Stimulated activated CD8-positive, alpha-beta memory T cell treated with anti-CD3 and anti-CD28 coated beads, Interleukin-15, amount 100 ng/mL, for 48 hours (primary cell): Measurements from ENCODE around the gene BRSK2.

Experiments
- DNase-seq, 2 donors: peaks; one replicate each; pipeline ENCODE4 v3.0.0-alpha.2; 2020; ENCODE audit warnings: low read depth in 2 of 2

BRSK2 gene

DNA sequence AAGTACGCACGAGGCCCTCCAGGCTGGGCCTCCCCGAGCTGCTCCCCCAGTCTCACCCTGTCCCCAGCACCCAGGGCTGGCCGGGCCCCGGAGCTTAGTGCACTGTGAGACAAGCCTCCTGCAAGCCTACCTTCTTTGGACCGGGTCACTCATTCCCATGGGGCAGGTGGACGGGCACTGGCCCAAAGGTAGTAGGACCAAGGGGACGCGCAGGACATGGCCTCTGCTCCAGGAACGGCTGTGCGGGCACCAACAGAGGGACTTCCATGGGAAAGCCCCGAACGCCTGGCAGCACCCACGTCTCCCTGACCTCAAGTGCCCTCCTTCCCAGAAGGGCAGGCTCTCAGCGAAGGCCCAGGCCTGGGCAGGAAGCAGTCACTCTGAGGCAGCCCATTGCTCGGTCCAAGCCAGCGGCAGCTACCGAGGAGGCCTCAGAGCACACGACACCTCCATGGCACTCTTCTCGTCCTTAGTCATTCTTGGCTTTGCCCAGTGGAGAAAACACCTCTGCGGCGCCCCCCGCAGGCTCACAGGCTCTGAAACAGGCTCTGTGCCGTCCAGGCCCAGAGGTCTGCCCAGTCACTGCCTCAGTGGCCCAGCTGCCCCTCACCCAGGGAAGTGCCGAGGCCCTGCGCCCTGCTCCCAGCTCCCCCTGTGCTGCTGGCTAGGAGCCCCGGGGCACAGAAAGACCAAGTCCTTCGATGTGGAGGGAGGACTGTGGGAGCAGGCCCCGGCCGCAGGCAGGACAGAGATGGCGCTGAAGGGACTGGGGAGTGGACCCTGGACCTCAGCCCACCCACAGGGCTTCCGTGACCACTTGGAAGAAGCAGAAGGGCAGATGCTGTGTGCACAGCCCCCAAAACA is 93.1 kb downstream of the BRSK2 start:
- no peak for DNase-seq

- DNase-seq, result no peak
Measured at GRCh38 chr11:1483445-1483961, 93.8 kb downstream of the BRSK2 start.

GRCh38 chr11:1484061-1484671 is 94.4 kb downstream of the BRSK2 start:
- no peak for DNase-seq

DNA sequence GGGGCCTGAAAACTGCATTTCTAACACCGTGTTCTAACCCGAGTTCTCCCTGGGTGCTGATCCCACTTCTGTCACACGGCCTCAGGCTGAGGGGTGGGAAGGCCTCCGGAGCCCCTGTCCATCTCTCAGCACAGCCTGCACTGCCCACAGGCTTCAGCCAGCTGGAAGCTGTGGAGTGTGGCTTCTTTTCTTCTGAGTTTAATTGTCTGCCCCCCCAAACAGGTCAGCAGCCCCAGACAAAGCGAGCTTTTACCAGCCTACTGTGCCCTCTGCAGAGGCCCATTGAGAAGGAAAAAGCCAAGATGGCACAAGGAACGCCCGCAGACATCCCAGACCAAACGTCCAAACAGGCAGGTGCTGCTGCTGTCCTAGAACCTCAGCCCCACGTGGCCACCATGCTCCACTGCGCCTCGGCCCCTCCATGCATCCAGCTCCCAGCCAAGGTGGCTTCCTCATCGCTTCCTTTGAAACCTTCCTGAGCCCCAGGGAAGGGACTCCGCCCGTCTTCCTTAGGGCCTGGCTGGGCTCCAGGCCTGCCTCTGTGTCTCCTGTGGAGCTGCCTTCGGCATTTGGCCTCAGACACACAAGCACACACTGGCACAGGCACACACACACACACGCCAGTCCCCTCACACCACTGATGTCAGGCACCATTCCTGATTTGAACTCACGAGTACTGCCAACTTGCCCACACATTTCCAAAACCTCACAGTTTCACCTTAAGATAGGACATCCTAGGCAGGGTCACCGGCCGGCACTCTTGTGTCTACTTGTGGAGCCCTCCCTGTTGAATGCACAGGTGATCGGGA is 95.2 kb downstream of the BRSK2 start:
- no peak for DNase-seq

DNA sequence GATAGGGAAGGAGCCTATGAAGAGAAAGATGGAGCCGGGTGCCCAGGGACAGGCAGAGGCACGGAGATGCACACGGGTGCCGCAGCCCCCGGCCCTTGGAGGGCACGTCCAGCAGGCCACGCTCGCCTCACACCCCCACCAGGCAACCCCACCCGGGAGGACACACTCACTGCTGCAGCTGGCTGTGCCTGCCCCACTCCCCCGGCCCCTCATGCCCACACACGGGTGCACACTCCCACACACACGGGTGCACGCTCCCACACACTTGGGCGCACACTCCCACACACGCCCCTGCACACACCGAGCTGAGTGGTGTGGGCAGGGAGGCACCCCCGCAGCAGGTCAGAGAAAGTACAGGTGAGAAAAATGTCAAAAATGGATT is 95.8 kb downstream of the BRSK2 start:
- no peak for DNase-seq

DNA sequence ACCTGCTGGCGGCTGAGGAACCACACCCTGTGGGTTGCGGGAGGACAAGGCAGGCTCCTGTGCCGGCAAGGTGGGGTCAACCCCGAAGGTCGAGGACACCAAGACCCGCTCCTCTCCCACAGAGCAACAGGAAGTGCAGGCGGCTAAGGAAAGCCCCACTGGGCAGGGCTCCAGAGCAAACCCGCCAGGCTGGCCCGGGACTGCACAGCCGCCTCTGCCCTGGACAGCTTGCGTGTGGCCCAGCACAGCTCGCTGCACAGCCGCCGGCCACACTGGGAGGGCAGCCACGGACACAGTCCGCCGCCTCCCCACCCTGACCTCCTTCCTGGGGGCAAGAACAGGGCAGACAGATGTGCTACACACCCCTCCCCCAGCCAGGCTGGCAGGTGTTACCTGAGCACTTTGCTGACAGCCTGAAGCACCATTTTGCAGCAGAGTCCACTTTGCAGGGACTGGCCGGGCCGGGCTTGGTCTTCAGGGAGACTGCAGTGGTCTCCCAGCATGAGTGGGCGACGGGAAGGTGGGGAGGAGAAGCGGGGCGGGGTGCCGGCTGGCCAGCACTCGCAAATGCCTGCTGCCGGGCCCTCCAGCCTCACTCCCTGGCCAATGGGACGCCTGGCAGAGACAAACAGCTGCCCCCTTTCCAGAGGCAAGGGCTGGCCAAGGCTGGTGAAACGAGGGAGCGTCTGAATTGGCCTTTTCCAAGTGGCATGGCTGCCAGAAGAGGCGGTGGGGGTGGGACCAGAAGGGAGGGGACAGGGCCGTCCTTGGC is 96.5 kb downstream of the BRSK2 start, which contains the start of gene MOB2:
MOB2 (minus strand) TSS at position 726 of the 772 bp plus-strand sequence; CDS start at position 503, 223 bp downstream.
- DNase-seq, result no peak

DNA sequence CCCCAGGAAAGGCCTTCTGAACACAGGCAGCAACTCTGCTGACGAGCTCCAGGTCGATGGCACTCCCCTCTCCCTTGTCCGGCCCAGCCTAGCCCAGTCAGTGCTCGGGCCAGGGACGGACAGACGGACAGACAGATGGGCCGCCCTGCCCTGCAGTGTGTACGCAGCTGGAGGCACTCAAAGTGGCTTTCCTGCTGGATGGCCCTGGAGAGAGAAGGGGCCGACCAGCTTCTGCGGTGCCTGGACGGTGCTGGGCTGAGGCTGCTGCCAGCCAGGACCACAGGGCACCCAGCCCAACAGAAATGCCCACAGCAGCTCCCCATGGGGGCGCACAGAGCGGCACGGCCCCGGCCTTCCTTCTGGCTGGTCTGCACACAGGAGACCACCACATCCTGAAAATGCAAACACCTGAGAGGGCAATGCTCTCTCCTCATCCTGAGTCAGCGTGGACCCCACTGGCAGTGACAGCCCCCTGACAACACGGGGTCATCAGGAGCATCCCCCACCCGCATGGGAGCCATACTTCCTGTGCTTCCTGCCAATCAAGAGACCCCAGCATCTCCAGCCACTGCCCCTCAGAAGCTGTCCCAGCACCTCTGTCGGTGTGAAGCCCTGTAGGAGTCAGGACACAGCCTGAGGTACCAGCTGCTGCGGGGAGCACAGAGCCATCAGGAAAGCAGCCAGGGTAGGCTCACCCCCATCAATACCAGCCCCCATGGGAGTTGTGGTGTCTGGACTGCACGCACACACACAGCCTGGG is 97.5 kb downstream of the BRSK2 start:
- no peak for DNase-seq

DNA sequence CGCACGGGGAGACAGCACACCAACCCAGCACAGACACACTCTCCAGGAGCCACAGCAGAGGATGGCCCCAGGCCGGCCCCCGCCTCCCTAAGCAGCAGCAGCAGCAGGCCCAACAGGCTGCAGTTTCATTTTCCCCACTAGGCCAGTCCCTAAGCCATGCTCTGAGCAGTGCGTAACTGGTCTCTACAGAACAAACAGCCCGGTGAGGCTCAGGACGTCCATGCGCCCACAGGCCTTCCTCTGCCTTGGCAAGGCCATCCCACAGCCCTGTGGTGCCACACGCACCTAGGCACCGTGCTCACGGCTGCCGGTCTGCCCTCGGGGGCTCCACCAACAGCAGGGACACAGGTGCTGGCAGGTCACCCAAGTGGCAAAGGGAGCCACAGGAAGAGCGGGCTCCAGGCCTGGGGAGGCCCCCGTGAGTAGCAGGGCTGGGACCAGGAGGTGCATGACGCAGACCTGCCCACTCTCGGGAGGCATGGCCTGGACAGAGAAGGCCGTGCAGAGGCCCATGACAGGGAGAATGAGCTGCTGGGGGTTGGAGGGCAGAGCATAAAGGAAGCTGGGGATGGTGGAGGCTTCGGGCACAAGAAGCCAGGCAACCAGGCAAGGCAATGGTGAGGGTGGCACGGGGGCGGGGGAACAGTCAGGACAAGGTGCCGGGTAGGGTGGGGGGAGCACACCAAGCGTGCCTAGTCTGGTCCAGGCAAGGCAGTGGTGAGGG is 98.3 kb downstream of the BRSK2 start:
- DNase-seq, result no peak

DNA sequence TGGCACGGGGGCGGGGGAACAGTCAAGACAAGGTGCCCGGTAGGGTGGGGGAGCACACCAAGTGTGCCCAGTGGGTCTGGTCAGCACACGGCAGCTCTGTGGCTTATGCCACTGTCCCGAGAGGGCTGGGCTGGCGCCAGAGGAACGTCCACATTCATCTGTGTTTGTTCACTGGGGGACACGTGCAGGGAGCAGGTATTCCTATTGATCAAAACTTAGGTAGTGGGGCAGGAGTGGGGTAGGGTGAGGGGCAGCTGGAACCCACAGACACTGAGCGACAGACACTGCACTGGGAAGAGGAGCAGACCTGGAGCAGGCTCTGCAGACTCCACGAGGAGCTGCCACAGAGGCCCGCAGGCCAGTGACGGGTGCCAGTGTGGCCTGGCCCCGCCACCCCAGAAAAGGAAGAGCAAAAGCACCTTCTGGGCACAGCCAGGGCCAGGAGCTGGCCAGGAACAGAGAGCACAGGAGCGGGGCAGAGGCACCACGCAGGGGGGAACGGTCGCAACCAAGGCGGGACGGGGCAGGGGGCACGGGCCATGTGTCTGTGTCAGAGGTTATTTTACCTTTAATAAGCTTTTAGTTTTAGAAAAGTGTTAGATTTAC is 98.9 kb downstream of the BRSK2 start:
- no peak for DNase-seq

DNA sequence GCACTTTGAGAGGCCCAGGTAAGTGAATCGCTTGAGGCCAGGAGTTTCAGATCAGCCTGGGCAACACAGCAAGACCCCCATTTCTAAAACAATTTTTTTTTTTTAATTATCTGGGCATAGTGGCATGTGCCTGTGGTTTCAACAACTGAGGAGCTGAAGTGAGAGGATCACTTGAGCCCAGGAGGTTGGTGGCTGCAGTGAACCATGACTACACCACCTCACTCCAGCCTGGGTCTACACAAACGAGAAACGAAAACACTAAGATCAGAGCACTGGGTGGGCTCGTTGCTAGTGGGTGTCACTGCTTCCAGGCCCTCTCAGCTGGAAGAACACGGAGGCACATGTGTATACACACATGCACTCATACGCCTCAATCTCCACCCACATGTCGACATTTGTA is 100.9 kb downstream of the BRSK2 start:
- DNase-seq, result no peak

GRCh38 chr11:1491379-1491778 is 101.6 kb downstream of the BRSK2 start:
- DNase-seq, result no peak

- no peak for DNase-seq
Measured at GRCh38 chr11:1493650-1494244, 104.0 kb downstream of the BRSK2 start.

DNA sequence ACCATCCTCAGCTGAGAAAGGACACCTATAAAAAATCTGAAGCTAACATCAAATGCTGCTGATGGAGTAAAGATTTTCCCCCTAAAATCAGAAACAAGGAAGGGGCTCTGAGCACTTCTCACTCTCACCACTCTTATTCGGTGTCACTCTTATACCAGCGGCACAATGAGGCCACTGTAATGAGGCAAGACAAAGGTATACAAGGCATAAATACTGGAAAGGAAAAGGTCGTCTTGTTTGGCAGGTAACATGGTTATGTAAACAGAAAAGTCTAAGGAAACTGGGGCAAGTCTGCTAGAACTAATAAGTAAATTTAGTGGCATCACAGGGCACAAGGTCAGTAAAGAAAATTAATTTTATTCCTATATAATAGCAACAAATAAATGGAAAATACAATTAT is 104.9 kb downstream of the BRSK2 start:
- no peak for DNase-seq

GRCh38 chr11:1496091-1496760 is 106.5 kb downstream of the BRSK2 start:
- DNase-seq, result no peak

DNA sequence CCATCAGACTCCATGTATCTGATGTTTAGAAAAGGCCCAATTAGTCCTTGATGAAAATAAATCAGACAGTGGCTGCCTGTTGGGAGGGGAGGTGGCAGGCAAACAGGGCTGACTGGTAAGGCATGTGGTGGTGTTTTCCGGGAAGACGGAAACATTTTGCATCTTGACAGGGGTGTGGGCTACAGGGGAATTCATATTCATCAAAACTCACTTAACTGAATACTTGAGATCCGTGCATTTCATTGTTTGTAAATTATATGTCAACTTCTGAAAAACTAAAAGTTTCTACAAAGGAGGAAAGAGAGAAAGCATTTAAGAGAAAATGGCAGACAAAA is 107.0 kb downstream of the BRSK2 start:
- no peak for DNase-seq

DNA sequence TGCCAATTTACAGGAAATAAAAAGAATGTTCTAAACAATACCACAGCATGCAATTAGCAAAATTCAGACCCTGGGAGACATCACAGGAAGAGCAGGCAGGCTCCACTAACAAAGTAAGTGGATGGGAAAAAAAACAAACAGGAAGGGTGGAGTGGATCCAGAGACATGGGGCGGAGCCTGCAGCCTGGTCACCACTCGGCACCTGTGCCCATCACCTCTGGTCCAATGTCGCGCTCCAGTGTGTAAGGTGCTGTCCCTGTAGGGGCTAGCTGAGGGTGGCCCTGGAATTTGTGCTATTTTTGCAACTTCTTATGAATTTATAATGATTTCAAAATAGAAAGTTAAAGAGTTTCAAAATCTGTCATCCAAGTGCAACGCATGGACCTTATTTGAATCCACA is 107.9 kb downstream of the BRSK2 start:
- no peak for DNase-seq

GRCh38 chr11:1498262-1498661 is 108.5 kb downstream of the BRSK2 start:
- no peak for DNase-seq

DNA sequence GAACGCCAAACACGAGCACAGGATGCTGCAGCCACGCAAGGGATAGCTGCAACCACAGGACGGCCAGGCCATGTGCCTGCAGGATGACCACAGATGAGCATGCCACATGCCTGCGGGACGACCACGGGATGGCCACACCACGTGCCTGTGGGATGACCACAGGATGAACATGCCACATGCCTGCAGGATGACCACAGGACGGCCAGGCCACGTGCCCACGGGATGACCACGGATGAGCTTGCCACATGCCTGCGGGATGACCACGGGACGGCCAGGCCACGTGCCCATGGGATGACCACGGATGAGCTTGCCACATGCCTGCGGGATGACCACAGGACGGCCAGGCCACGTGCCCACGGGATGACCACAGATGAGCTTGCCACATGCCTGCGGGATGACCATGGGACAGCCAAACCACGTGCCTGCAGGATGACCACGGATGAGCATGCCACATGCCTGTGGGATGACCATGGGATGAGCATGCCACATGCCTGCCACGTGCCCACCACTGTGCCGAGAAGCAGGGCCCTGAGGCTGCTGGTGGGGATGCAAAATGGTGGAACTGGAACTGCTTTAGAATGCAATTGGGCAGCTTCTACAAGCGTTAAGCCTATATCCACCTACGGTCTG is 109.6 kb downstream of the BRSK2 start:
- DNase-seq, result no peak
